GM21447 (cell line): Measurements from ENCODE around the gene CYGB.

ENCODE experiments used
- ATAC-seq: cut with Tn5 transposase; IDR thresholded peaks from one replicate; pipeline ENCODE4 v1.9.1; 2021; ENCODE audit not compliant: unreplicated experiment

CYGB gene

DNA sequence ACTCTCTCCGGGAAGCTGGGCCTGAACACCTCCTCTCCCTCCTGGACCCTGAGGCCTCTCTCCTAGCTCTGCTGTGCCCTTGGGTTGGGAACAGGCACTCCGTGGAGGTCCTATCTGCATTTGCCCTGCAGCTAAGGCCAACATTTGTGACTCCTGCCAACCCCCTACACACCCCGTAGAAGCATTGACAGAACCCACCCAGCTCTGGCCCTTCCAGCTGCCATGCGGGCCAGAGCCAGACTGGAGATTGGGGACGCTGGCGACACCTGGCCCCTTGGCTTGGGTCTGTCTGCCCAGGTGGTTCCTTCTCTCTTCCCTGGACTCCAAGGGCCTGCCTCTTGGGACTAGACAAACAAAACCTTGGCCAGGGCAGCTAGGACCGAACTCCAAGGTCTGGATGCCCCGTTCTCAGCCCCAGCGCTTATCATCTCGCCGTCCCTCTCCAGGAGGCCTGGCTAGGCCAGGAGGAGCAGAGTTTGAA lies 35.6 kb downstream of the CYGB start:
- ATAC-seq = no peak

DNA sequence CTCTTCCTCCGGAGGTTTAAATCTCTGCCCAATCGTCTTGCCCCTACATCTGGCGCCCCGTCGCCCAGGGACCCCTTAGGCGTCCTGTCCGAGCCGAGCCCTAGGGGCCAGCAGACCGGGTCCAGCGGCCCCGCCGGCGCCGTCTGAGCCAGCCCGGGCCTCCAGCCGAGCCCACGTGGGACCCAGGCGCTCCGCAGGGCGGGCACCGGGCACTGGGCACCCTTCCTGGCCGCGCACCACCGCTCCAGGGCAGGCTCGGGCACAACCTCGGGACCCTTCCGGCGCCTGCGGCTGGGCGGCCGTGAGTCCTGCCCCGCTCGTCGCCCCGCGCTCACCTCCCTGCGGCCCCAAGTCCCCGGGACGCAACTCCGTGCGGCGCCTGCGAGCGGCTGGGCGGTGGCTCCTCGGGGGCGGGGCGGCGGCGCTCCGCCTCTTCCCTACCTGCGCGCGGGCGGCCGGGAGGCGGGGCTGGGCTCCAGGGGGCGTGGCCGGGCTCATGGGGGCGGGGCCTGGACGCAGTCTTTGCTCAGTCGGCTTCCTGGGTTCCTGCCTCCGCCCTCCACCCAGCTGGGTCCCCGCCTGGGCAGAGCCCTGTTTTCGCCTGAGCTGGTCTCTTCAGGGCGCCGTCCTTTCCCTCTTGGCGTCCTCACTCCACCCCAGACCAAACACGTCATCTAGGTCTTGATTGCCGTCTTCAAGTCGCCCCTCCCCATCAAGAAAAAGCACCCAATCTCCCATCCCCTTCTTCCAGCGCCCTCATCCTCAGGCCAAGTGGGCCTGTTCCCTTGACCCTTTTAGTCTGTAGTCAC lies 36.3 kb downstream of the CYGB start, which contains the start of gene RHBDF2:
RHBDF2 (minus strand) TSS at position 406 of the 809 bp plus-strand sequence. CDS start 19,899 bp downstream, outside the sequence.
- ATAC-seq = peak; percentile 59

DNA sequence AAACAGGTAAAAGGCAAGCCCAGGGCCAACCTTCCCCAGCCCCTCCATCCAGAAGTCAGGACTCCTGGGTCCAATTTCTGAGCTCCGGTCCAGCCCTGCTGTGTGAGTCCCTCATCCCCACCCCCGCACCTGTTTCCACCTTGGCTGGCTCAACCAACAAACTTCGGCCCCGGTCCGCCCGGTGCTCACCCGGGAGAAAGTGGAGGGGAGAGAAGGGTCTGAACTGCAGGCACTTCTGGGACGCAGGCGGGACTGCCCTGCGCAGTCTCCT lies 36.8 kb downstream of the CYGB start:
- peak; percentile 3 for ATAC-seq

DNA sequence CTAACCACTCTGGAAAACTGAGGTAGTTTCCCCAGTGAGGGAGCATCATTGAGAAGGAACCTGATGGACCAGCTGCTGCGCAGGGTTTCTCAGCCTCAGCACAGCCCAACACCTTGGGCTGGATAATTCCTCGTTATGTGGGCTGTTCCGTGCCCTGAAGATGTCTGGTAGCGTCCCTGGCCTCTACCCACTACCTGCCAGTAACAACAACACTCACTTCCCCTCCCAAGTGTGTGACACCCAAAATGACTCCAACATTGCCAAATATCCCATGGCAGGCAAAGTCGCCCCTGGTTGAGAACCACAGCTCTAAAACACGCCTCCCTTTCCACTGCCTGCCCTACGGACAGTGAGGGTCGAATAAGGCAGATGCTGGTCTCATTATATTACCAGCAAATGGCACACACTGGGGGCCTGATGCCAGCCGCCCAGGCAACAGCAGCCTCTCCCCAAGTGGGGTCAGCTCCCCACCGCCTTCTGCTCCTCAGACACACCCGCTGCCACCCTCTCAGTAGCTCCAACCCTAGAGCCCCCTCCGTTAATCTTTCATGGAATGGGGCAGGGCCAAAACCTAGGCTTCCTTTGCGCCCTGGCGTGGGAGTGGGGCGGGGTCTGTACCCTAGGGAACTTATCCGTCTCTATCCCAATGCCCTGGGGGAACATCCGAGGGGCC lies 37.3 kb downstream of the CYGB start:
- peak; percentile 7 for ATAC-seq

DNA sequence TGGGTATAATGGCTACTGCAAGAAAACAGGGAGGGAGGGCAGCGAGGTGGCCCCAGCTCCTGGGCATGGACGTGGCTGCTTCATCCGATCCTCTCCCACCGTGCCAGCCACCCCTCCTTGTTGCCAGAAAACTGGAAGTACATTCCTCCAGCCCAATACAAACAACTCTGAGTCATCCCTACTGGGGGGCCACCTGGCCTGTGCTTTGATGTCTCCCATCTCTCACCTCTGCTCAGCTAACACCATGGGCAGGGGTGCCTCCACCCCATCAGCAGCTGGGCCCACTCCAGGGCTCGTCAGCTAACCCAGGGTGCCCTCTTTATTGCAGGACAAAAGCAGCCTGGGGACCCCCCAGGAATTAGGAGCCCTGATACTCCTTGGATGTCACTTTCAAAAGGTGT lies 38.2 kb downstream of the CYGB start:
- no peak for ATAC-seq

DNA sequence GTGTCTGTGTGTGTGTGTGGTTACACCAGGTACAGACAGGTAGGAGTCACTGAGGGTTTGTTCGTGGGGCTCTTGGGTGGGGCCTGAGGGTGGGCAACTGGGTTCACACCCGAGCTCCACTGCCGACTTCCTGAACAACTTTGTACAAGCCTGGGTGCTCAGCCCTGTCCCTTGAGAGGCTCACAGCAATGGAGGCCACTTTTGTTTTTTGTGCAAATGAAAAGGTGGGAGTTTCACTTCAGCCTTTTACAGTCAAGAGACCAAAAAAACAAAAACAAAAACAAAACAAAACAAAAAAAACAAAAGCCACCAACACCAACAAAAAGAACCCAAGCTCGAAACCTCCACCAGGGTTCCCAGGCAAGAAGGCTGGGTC lies 38.6 kb downstream of the CYGB start:
- ATAC-seq = no peak

DNA sequence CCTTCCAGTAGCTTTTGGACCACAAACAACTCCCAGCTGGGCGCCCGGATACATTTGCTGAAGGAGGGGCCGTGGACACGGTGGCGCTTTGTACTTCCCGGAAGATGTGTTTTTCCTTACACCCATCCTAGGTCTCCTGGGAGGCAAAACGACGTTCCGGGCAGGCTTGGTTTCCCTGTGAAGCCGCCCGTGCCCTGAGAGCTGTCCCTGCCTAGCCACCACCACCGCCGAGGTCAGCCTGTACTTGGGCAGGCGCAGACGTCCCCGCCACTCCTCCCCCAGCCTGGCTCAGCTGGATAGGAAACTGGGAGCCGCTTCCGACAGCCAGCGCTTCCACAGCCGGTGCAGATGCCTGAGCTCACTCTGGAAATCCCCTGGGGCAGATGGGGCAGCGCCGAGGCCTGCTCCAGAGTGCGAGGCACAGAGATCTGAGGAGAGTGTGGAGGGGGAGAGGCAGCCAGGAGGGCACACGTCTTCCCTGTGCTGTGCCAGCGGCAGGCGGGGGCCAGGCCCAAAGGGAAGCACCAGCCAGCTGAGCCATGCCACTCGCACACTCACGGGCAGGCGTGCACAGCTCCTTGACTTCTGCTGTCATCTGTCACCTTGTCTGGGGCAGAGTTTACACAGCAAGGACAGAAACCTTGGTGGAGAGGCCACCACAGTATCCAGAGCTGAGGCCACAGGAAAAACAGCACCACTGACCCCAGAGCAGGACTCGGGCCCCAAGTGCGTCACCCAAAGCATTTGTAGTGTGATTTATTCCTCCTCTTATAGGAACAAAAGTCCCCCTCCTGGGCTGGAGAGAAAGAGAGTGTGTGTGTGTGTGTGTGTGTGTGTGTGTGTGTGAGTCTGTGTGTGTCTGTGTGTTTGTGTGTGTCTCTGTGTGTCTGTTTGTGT lies 39.3 kb downstream of the CYGB start:
- no peak for ATAC-seq

DNA sequence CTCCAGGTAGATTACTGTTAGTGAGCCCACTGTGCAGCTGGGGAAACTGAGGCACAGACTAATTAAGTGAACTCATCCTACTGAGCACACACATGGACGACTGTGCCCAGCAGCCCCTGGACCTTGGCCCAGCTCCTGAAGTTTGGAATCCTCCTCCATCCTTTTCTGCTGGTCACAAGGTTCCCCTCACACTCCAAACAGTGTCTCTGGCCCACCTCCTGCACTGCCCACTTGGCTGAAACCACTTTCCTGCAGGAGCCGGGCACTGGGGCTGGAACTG lies 39.9 kb downstream of the CYGB start:
- ATAC-seq = no peak

DNA sequence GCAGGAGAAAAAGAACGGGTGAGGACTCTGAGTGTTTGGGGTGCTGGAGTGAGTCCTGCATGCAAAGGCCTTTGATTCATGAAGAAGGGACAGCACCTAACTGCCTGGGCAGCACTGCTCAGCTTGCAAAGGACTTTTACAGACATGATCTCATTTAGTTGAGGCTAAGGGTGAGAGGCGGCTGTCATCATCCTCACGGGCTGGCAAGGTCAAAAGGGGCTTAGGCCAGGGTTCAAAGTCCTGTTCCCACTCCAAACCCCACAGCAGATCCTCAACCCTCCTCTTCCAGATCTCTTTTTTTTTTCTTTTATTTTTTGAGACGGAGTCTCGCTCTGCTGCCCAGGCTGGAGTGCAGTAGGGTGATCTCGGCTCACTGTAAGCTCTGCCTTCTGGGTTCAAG lies 41.0 kb downstream of the CYGB start:
- ATAC-seq = no peak

DNA sequence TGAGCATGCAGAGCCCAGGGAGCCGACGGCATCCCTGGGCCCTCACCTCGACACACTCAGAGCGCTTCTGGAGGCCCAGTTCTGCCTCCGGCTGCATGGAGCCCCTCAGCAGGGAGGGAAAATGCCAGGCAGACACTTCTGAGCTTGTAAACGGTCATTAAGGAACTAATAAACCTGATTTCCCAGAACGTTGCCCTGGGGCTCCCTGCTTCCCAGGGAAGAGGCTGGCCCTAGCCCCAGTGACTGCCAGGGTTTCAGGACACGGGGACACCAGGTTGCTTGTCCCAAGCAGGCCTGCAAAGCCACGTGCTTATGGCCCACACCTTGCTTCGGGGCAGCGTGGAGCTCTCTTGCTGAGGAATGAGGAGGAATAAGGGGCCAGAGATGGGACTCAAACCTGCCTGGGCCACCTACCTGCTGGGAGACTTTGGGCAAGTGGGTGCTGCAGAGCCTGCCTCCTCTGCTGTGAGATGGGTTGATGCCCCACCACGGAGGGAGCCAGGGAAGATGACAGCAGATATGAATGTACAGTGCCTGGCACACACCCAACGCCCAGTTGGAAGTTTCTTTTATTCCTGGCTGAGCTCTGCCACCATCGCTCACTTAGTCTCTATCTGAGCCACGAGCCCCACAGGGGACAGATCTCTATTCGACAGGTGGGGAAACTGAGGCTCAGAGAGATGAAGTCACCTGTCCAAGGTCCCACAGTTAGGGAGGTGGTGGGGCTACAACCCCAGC lies 41.7 kb downstream of the CYGB start:
- no peak for ATAC-seq

DNA sequence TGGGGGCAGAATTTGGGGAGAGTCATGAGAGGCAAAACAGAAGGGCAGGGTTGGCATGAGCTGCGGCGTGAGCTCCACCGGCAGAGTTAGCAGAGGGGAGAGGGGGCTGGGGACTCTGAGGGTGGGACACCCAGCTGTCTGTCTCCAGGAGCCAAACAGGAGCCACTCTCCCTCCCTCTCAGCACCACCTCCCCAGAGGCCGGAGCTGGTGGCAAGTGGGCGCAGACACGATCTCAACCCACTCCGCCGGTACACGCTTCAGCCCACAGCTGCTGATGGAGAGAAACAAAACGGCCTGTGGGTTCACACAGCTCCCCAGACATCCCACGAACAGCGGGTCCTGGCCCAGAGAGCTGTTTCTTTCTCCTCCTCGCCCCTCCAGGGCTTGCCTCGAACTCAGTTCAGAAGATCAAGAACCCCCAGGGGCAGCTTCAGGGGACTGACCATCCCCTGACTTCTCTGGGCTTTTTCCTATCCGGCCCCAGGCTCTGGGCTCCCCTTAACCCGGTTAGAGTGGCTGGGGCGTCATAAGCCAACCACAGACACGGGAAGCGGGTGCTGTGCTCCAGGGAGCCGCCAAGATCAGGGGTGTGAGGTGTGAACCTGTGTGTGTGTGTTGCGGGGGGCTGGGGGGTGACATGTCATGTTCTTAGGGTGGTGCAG lies 43.9 kb downstream of the CYGB start:
- no peak for ATAC-seq

DNA sequence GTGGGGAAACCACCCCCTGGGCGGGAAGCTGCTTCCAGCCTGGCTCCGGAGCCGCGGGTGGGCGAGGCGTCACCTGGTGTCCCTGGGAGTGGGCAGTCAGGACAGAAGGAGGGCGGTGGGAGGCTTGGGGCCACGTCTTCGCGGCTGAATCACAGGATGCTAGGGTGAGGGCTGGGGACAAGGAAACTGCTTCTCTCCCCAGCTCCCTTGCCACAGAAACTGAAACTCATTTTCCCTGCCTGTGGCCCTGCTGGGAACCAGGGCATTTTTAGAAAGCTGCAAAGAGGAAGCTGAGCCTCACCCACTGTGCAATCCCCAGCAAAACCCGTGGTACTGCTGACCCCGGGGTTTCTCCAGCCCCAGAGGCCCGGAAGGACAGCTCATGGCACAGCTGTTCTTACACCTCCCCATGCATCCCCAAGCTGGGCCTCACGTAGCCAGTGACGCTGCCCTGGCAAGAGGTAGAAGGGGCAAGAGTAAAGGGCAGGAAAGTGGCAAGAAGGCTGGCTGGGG lies 44.5 kb downstream of the CYGB start:
- ATAC-seq = peak; percentile 39

DNA sequence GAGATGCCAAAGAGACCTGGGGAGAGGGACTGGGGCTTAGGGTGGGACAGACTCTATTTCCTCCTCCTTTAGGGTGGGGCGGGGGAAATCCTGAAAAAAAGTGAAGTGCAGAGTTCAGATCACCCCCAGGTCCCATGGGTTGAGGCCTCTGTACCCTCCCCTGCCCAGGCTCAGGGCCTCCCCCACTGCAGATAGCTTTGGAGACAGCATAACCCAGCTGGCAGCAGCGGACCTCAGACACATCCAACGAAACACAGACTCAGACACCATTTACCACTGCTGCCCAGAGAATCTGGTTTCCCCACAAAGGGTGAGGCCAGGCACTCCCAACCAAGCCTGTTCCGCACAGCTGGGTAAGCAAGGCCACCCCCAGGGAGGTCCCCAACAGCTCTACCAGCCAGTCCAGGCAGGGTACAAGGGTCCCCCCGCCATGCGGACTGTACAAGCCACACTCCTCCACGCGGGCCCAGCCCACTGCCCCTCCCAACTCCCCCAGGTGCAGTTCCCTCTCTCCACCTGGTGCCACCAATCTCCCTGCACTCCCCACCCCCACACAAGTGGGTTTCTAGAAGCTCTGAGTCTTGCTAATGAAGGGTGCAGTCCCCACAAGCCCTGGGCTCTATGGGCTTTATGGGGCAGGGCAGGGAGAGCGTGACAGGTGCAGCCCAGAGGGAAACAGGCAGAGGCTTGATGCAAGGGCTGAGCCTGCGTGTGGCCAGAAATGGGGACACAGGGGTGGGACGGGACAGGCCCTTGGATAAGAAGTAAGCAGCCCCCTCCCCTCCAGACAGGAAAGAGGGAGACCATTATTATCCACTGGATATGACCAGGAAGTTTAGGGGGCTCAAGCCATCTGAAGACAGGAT lies 45.2 kb downstream of the CYGB start:
- peak; percentile 43 for ATAC-seq

DNA sequence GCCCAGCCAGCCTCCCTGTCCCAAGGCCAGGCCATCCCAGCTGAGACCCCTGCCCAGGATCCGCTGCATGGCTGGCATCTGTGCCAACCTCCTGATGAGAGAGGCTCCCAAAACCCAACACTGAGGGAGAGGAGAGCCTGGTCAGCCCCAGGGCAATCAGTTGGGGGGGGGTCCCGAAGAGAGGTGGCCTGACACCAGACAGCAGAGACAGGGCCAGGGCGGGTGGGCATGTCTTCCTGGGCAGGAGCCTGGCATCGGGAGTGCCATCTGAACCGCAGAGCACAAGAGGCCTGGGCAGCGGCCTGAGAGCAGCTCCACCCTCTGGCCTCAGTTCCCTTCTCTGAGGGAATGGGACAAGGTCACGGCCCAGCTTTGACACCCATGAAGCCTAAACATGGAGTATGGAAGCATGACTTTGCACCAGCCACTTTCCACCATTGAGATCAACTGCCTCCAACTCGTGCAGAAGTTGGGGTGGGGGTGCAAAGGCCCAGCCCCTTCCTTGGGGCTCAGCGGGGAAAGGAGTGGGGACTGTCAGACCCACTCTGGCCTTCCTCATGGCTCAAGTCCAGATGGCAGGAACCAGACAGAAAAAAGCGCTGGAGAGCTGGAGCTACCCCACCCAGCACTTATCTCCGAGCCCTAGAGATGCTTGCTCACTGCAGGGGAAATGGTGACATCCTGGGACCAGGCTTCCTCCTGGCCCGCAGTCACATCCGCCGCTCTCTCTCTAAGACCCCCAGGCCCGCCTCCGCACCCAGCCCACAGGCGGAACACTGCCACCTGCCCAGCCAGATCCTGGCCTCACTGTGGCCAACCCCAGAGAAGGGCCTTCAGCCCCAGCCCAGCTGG lies 46.0 kb downstream of the CYGB start:
- peak; percentile 12 for ATAC-seq

DNA sequence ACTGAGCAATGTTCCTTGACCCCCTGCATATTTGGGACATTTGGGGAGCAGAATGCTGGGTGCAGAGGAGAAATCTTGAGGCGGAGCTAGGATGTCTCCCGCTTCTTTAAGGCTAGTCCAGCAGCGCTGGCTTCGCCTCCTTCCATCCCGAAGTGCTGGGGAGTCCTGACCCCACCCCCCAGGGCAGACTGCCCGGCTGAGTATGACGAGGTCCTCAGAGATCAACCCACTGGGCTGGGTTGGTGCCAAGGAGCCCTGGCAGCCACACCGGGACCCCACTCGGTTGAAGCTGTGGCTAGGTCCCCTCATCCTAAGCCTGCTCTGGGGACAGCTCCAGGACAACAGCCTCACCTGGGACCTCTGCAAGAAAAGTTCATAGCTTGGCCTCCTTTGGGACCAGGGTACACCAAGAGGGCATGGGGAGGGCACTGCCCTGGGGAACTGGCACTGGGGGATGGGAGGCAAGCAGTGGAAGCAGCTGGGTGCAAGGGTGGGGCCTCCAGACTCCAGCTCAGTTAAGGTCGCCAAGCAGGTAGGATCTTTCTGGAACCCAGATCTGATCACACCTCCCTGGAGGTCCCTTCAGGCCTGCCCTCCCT lies 47.3 kb downstream of the CYGB start:
- ATAC-seq = no peak

DNA sequence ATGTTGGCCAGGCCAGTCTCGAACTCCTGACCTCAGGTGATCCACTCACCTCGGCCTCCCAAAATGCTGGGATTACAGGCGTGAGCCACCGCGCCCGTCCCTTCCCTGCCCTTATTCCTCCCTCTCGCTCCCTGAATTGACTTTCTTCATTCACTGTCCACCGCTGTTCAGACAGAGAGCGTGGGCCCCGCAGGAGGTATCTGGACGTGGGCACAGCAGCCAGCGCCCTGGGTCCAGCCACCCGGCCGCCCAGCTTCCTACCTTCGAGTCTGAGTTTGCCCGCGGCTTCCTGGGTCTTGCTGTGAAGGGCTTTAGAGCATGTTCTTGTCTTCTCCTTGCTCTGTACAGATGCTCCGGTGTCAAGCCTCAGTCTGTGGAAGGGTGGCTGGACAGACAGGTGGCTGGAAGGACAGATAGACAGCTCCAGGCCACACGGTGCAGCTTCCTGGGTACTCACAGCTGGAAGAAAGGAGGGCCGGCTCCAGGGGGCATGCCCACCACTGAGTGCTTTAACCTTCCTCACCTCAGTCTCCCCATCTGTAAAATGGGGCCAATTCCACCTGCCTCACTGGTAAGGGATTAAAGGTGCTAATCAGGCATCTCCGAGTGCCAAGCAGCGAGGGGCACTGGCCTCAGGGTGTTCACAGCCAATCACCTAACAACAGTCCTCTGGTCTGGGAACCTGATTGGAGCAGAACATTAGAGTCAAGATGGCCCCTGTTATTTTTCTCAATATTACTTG lies 49.9 kb downstream of the CYGB start:
- no peak for ATAC-seq

DNA sequence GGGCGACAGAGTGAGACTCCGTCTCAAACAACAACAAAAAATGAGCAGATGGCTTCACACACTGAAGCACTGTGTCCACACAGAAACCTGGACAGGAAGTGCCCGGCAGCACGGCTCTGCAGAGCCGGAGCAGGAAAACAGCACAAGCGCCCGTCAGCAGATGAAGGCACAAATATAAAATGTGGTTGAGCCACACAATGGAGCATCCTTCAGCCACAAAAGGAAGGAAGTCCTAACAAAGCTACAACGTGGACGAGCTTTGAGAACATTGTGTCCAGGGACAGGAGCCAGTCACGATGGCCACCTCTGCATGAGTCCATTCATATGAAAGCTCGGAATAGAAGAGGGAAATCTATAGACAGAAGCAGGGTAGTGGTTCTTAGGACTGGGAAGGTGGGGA lies 51.9 kb downstream of the CYGB start:
- ATAC-seq = no peak
